Endothelial cell of umbilical vein (primary cell): Measurements from ENCODE around the gene ST8SIA6. TPM values are rescaled to one million over a fixed set of nuclear protein-coding genes. Genes with fewer than 3 reads are reported as not detected.

ENCODE experiments used
- BruUV-seq: library from RNA; stranded (reverse); fragments of 400-500 nt; replicated peaks from 2 replicates; lab custom pipeline; 2021; lab: Mats Ljungman, UMichigan
- CTCF ChIA-PET: fragments of 300-600, 350-600 bp; sonication (Branson Sonifier 250); formaldehyde crosslinking; loops from one replicate; lab custom pipeline; 2021; ENCODE audit warnings: antibody characterized with exemption, inconsistent platforms; lab: Charles Lee
- POLR2A ChIA-PET: fragments of 300-600, 350-600 bp; sonication (Branson Sonifier 250); formaldehyde crosslinking; loops from one replicate; lab custom pipeline; 2021; ENCODE audit warnings: antibody characterized with exemption, inconsistent platforms; lab: Charles Lee
- DNase-seq: peaks from one replicate; pipeline ENCODE4 v3.0.0-alpha.2; 2011; ENCODE audit warnings: low read depth, low spot score
- FAIRE-seq: peaks from 2 replicates; lab custom pipeline; 2011; peaks lifted over from hg19 to GRCh38; lab: Jason Lieb, UNC
- H2AFZ ChIP-seq: 2 replicates; pipeline ENCODE4 v1.6.0; 2012; ENCODE audit warnings: low read depth, low read length, control low read depth, inconsistent platforms
- H3K27ac ChIP-seq: 2 replicates; pipeline ENCODE4 v1.5.1; 2011; ENCODE audit warnings: low read depth, mild to moderate bottlenecking, control low read depth, low read length, moderate library complexity; ENCODE audit not compliant: insufficient read depth
- H3K27me3 ChIP-seq, 2 experiments: 2 replicates each; pipeline versions ENCODE4 v1.6.0 to v1.6.1; 2011; ENCODE audit warnings: low read length in 2 of 2, mixed read lengths in 1 of 2; ENCODE audit not compliant: control insufficient read depth in 2 of 2, insufficient read depth in 2 of 2
- H3K36me3 ChIP-seq, 2 experiments: 2 replicates in 1 of 2; 3 replicates in 1 of 2; pipeline ENCODE4 v1.5.1; 2011; ENCODE audit warnings: low read length in 2 of 2, mild to moderate bottlenecking in 1 of 2, moderate library complexity in 1 of 2; ENCODE audit not compliant: control insufficient read depth in 2 of 2, insufficient read depth in 2 of 2; ENCODE audit errors: extremely low read depth in 1 of 2
- H3K4me1 ChIP-seq: 3 replicates; pipeline ENCODE4 v1.5.1; 2011; ENCODE audit warnings: mild to moderate bottlenecking, low read length; ENCODE audit not compliant: control insufficient read depth, insufficient read depth; ENCODE audit errors: extremely low read depth
- H3K4me2 ChIP-seq: 2 replicates; pipeline ENCODE4 v1.6.1; 2011; ENCODE audit warnings: low read length, control low read depth, mixed read lengths; ENCODE audit not compliant: insufficient read depth
- H3K4me3 ChIP-seq, 3 experiments: fragments of 200-600 bp in 1 of 3; sonication (generic), shearing (Covaris generic) in 1 of 3; replicated peaks in 1 of 3; 2 replicates each; pipeline ENCODE4 v1.5.1; 2011 to 2016; ENCODE audit warnings: control low read depth in 3 of 3, low read length in 3 of 3, mild to moderate bottlenecking in 2 of 3, inconsistent platforms in 1 of 3, low read depth in 1 of 3, moderate library complexity in 1 of 3; ENCODE audit not compliant: insufficient read depth in 1 of 3
- H3K79me2 ChIP-seq: 2 replicates; pipeline ENCODE4 v1.6.0; 2012; ENCODE audit warnings: low read length, inconsistent platforms; ENCODE audit not compliant: control insufficient read depth, insufficient read depth
- H3K9ac ChIP-seq: replicated peaks from 2 replicates; pipeline ENCODE3; 2011; ENCODE audit warnings: low read length, control low read depth; ENCODE audit not compliant: insufficient read depth; ENCODE audit errors: extremely low read depth
- H3K9me1 ChIP-seq: replicated peaks from 3 replicates; pipeline ENCODE4 v1.6.0; 2011; ENCODE audit warnings: mild to moderate bottlenecking, low read length; ENCODE audit not compliant: control insufficient read depth, insufficient read depth; ENCODE audit errors: extremely low read depth
- H3K9me3 ChIP-seq: replicated peaks from 2 replicates; pipeline ENCODE4 v1.5.1; 2012; ENCODE audit warnings: low read length, inconsistent platforms; ENCODE audit not compliant: control insufficient read depth, insufficient read depth
- H4K20me1 ChIP-seq: replicated peaks from 2 replicates; pipeline ENCODE3; 2011; ENCODE audit warnings: mild to moderate bottlenecking, low read length; ENCODE audit not compliant: control insufficient read depth, insufficient read depth; ENCODE audit errors: extremely low read depth
- EZH2 ChIP-seq: IDR thresholded peaks from 2 replicates; pipeline ENCODE4 v1.6.1; 2012; ENCODE audit warnings: borderline replicate concordance, low read depth, mild to moderate bottlenecking, moderate library complexity, low read length, inconsistent platforms; ENCODE audit not compliant: severe bottlenecking
- FOS ChIP-seq: IDR thresholded peaks from 2 replicates; pipeline ENCODE4 v1.6.1; 2011; ENCODE audit warnings: mild to moderate bottlenecking, low read length, moderate library complexity, borderline replicate concordance; ENCODE audit not compliant: insufficient read depth
- GATA2 ChIP-seq: IDR thresholded peaks from 2 replicates; pipeline ENCODE4 v1.7.0; 2011; ENCODE audit warnings: low read depth, mild to moderate bottlenecking, moderate library complexity, mixed read lengths, low read length; ENCODE audit not compliant: insufficient read length, insufficient read depth
- JUN ChIP-seq: IDR thresholded peaks from 2 replicates; pipeline ENCODE4 v1.6.1; 2011; ENCODE audit warnings: borderline replicate concordance, low read depth; ENCODE audit not compliant: insufficient read length, insufficient read depth
- MAX ChIP-seq: IDR thresholded peaks from 2 replicates; pipeline ENCODE4 v1.6.1; 2011; ENCODE audit not compliant: insufficient read depth, insufficient read length
- MYC ChIP-seq: IDR thresholded peaks from one replicate; pipeline ENCODE4 v1.6.1; 2011; ENCODE audit warnings: mild to moderate bottlenecking, low read depth, low read length
- POLR2A ChIP-seq: IDR thresholded peaks from 2 replicates; pipeline ENCODE4 v1.6.1; 2012; ENCODE audit warnings: low read depth, mild to moderate bottlenecking, control low read depth, low read length
- POLR2AphosphoS5 ChIP-seq: IDR thresholded peaks from 2 replicates; pipeline ENCODE4 v1.6.1; 2012; ENCODE audit warnings: low read depth, mild to moderate bottlenecking, control low read depth, low read length, moderate library complexity; ENCODE audit not compliant: insufficient read depth
- dilution Hi-C: fragments of 300-500 bp; cut with MboI; formaldehyde crosslinking; loops from one replicate; pipeline ENCODE4 v1.15.0; 2019; ENCODE audit warnings: low sequenced_read_pairs; ENCODE audit not compliant: extremely low pct_ligation_motif_present
- intact Hi-C: fragments of 100-400 bp; cut with micrococcal nuclease; formaldehyde crosslinking; loops from one replicate; pipeline ENCODE4 v1.10.0; 2022
- polyA plus RNA-seq, 4 experiments: library from polyadenylated mRNA; depleted of rRNA in 3 of 4; stranded (reverse) in 3 of 4; unstranded in 1 of 4; fragments of >200 nt; gene quantifications; 2 replicates each; pipeline versions ENCODE4 v1.2.1 to v1.2.3, GENCODE V29; 2011 to 2012; ENCODE audit warnings: missing spikeins in 1 of 4
- total RNA-seq: library from RNA; stranded (reverse); gene quantifications from 2 replicates; pipeline ENCODE4 v1.2.3, GENCODE V29; 2021
- TF ChIP-seq, protein P1 (sequence below), 2 donors: IDR thresholded peaks; 1 replicate in 1 of 2; 2 replicates in 1 of 2; pipeline ENCODE4 v1.5.1; 2011; ENCODE audit warnings: low read length in 2 of 2, mild to moderate bottlenecking in 2 of 2, moderate library complexity in 2 of 2, control low read depth in 1 of 2, inconsistent platforms in 1 of 2, low read depth in 1 of 2; ENCODE audit not compliant: insufficient read depth in 1 of 2; ENCODE audit errors: extremely low read depth in 1 of 2

ST8SIA6 gene
- total and polyA plus RNA-seq, 2 donors (not counting 3 experiments of a cell fraction or from before 2014, with no cell fraction given), result 0.40 to 0.51 TPM

- dilution Hi-C loops, result no loop called here
- H3K4me1 ChIP-seq, result peaks cover 17% of the 10 kb centered on the region
- no peak overlapping the region for H3K27ac ChIP-seq
- no peak overlapping the region for H3K4me2 ChIP-seq
- H3K4me3 ChIP-seq, result no peak overlapping the region
- ChIA-PET POLR2A (no interaction called here), CTCF (interaction anchor here (0.9 to 2.8 kb wide), 3 partner anchors 16 to 597 kb away, joined by 3 to 11 read pairs (median 3); no protein-coding TSS in a partner anchor)
- peak; percentile 38 for TF ChIP-seq POLR2AphosphoS5
- peak; percentile 97 for TF ChIP-seq GATA2
- peak; percentile 55 for TF ChIP-seq FOS
- TF ChIP-seq MAX, result no peak
- no peaks in the 10 kb centered on the region for H4K20me1 ChIP-seq
- no peaks in the 10 kb centered on the region for H3K27me3 ChIP-seq
- intact Hi-C loops, result no loop called here
- no peaks in the 10 kb centered on the region for H3K36me3 ChIP-seq
- FAIRE-seq, result peak; percentile 77
- DNase-seq, result peak; percentile 78
- peak overlapping the region; percentile 1 for H2AFZ ChIP-seq
- no peak overlapping the region for H3K9ac ChIP-seq
- no peaks in the 10 kb centered on the region for H3K79me2 ChIP-seq
- H3K9me1 ChIP-seq, result no peaks in the 10 kb centered on the region
- no peaks in the 10 kb centered on the region for H3K9me3 ChIP-seq
- BruUV-seq, result no TSS peak
These were observed 28.7 kb downstream of the ST8SIA6 start for GRCh38 chr10:17425584-17426262.

DNA sequence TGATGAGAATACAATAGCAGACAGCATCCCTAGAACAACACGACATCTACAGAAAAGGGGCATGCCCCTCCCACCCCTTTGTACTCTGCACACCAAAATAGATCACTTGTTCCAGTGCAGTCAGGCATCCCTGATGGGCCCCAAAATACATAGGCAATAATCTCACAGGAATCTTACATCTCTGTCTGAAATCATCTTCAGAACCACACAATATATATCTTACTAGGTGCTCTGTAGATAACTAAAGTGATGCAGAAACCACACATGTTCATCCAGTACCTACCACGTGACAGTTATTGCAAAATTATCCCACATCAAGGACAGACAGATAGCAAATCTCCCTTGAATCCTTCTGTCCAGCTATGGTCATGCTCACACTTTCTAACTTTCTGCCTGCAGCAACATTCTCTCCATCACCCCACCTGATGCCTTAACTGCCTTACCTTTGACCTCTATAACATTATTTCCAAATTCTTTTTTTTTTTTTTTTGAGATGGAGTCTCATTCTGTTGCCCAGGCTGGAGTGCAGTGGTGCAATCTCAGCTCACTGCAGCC is 30.7 kb downstream of the ST8SIA6 start:
- no peaks in the 10 kb centered on the region for H3K9me3 ChIP-seq

More for the DNA sequence above, 30.7 kb downstream of the ST8SIA6 start:
- ChIA-PET CTCF (interaction anchor here (0.7 to 2.8 kb wide), 3 partner anchors 12 to 701 kb away, joined by 3 to 11 read pairs (median 4); no protein-coding TSS in a partner anchor), POLR2A (no interaction called here)
- no peaks in the 10 kb centered on the region for H4K20me1 ChIP-seq
- no peak overlapping the region for H2AFZ ChIP-seq
- H3K4me1 ChIP-seq, result peaks cover 13% of the 10 kb centered on the region
- intact Hi-C loops, result no loop called here
- no peak for TF ChIP-seq POLR2AphosphoS5
- TF ChIP-seq, protein P1, sequence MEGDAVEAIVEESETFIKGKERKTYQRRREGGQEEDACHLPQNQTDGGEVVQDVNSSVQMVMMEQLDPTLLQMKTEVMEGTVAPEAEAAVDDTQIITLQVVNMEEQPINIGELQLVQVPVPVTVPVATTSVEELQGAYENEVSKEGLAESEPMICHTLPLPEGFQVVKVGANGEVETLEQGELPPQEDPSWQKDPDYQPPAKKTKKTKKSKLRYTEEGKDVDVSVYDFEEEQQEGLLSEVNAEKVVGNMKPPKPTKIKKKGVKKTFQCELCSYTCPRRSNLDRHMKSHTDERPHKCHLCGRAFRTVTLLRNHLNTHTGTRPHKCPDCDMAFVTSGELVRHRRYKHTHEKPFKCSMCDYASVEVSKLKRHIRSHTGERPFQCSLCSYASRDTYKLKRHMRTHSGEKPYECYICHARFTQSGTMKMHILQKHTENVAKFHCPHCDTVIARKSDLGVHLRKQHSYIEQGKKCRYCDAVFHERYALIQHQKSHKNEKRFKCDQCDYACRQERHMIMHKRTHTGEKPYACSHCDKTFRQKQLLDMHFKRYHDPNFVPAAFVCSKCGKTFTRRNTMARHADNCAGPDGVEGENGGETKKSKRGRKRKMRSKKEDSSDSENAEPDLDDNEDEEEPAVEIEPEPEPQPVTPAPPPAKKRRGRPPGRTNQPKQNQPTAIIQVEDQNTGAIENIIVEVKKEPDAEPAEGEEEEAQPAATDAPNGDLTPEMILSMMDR (IDR thresholded peaks at IDR 0.05; ENCODE audit: extremely low read depth in 1 of 2, insufficient read depth in 1 of 2, low read depth in 1 of 2, low read length in 2 of 2), result no peak
- no peak for TF ChIP-seq MAX
- TF ChIP-seq JUN, result no peak
- TF ChIP-seq EZH2, result no peak
- TF ChIP-seq MYC, result no peak
- no peak for TF ChIP-seq POLR2A
- no peak for TF ChIP-seq GATA2
- TF ChIP-seq FOS, result no peak
- H3K79me2 ChIP-seq, result no peaks in the 10 kb centered on the region
- no TSS peak for BruUV-seq
- H3K9me1 ChIP-seq, result no peaks in the 10 kb centered on the region
- H3K9ac ChIP-seq, result no peak overlapping the region
- dilution Hi-C loops, result no loop called here
- H3K4me3 ChIP-seq, result no peak overlapping the region
- H3K36me3 ChIP-seq, result no peaks in the 10 kb centered on the region
- DNase-seq, result no peak
- FAIRE-seq, result no peak
- no peak overlapping the region for H3K27ac ChIP-seq
- no peaks in the 10 kb centered on the region for H3K27me3 ChIP-seq
- H3K4me2 ChIP-seq, result no peak overlapping the region
